ENCODE results near the gene ENTPD8.

DNA sequence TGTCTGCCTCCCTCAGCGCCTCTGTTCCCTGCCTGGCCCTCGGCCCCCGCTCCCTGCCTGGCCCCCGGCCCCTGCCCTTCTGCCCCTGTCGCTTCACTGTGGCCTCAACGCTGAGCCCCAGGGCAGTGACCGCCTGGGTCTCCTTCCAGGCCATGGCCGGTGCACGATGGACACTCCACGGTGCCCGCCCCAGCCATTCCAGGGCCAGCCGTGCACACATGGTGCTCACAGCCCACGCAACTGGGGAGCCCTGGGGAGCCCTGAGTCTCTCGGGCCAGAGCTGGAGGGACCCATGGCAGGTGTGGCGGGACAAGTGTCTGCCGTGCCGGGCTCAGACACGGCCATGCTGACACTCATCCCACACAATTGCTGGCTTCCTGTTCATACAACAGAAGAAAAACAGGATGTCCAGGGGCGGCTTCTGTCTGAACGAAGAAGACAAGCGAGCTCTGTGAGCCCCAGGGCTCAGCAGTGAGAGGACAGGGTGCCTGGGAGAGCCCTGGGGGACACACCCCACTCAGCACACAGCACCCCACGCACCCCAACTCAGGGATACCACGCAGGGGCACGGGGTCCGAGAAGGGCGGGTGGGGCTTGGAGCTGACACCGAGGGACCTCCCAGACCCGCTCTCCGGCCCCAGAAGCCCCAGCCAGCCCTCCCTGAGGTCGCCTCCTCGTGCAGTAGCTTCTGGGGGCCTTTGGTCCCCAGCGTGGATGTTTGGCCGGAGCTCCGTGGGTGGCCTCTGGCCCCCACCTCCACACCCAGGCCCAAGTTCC lies 53.9 kb downstream of the ENTPD8 start:
- TF ChIP-seq EZH2 (IDR thresholded peaks at IDR 0.05; ENCODE audit: low read depth): no peak
- TF ChIP-seq, protein P1, sequence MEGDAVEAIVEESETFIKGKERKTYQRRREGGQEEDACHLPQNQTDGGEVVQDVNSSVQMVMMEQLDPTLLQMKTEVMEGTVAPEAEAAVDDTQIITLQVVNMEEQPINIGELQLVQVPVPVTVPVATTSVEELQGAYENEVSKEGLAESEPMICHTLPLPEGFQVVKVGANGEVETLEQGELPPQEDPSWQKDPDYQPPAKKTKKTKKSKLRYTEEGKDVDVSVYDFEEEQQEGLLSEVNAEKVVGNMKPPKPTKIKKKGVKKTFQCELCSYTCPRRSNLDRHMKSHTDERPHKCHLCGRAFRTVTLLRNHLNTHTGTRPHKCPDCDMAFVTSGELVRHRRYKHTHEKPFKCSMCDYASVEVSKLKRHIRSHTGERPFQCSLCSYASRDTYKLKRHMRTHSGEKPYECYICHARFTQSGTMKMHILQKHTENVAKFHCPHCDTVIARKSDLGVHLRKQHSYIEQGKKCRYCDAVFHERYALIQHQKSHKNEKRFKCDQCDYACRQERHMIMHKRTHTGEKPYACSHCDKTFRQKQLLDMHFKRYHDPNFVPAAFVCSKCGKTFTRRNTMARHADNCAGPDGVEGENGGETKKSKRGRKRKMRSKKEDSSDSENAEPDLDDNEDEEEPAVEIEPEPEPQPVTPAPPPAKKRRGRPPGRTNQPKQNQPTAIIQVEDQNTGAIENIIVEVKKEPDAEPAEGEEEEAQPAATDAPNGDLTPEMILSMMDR (conservative IDR thresholded peaks at IDR 0.05): no peak

All from PC-9 (cell line).